Dermis blood vessel endothelial cell (primary cell): Measurements from ENCODE around the gene DERL2. TPM values are rescaled to one million over a fixed set of nuclear protein-coding genes. Genes with fewer than 3 reads are reported as not detected.
A peak's percentile ranks its signal among the peaks of the same experiment; 100 is the strongest.

ENCODE experiments used
- DNase-seq: peaks from one replicate; pipeline ENCODE4 v3.0.0; 2010
- total RNA-seq: library from RNA; depleted of rRNA; stranded (reverse); fragments of >200 nt; gene quantifications from 2 replicates; pipeline ENCODE4 v1.2.3, GENCODE V29; 2014

Gene DERL2
- total RNA-seq, 1 donor from 2014 or later: 25.0 TPM

- DNase-seq: peak; percentile 72
These were observed 14.8 kb upstream of the DERL2 start for GRCh38 chr17:5500589-5501391.

GRCh38 chr17:5500247-5500588 is 14.2 kb upstream of the DERL2 start:
- no peak for DNase-seq

DNA sequence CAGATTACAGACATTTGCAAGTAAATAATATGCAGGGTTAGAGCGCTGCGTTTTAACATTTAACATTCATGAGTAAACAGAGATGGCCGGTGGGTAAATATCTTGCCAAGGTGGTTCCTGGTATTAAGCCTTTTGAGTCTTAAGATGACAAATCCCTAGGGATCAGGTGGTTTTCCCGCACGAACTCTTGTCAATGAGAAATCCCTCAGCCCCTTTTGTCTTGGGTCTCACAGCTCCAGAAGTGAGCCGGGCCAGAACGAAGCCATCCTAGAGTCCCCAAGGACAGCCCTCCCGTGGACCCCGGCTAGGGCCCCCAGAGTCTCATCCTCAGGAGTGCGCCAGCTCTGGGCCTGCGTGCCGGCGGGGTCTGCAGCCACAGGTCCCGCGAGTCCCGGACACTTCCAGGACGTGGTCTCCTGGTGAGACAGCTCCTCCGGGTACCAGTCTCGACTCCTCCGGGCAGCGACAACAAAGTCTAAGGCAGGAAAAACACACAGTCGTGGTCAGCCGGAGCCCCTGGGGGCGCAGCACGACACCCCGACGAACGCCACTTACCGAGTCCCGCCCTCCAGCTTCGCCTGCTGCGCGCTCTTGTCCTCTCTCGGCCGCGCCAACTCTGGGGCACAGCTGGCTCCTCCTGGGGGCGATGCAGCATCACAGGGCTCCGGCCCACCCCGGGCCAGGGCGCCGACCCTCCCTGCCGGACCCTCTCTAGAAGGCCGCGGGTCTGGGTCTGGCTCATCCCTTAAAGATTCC is 13.7 kb upstream of the DERL2 start:
- DNase-seq: no peak

DNA sequence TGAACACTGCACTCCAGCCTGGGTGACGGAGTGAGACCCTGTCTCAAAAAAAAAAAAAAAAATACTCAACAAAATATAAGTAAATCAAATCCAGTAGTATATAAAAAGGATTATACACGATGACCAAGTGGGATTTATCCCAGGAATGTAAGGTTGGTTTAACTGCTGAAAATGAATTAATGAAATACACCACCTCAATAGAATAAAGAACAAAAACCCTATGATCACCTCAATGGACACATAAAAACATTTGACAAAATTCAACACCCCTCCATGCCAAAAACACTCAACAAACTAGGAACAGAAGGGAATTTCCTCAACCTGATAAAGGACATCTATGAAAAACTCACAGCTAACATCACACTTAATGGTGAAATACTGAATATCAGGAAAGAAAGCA is 7.0 kb upstream of the DERL2 start:
- DNase-seq: no peak

DNA sequence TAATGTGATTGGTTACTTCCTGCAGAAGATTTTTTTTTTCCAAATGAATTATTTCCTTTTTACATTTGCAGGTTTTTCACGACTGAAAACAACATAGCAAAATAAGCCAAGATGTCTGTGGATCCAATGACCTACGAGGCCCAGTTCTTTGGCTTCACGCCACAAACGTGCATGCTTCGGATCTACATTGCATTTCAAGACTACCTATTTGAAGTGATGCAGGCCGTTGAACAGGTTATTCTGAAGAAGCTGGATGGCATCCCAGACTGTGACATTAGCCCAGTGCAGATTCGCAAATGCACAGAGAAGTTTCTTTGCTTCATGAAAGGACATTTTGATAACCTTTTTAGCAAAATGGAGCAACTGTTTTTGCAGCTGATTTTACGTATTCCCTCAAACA is 2.8 kb upstream of the DERL2 start:
- no peak for DNase-seq

DNA sequence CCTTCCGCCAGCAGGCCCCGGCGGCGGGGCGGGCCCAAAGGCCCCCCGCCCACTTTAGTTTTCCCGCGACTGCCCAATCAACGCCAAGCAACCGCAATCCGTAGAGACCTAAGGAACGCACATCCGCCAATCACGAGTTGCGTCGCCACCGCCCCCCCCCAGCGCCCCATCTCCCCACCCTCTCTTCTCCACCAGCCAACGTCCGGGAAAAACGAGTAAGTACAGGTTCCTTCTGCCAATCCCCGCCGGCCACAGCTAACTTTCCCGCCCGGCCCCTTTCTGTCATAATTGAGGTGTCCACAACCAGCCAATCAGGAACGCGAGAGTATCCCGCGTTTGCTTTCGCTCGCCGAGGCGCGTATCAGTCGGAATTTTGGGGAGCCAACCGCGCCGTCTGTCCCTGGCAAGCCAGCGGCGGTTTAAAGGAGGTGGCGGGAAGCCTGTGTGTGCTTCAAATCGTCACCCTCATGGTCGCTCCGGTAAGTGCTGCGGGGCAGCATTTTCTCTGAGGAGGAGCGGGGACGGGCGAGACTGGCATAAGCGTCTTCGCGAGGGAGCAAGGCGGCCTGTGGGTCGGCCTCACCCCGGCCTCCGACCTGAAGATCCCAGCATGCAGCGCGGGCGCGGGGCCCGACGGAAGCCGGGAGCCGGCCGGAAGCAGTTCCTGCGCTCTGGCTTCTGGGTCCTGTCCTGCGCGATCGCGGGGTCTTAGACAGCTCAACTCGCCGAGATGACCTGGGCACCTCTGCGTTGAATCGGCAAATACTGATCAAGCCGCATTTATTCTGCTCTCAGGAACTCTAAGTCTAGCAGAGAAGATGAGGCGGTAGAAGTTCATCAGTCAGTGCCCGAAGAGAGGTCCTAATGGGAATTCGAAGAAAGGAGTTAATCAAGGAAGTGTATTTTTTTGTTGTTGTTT is 487 bp upstream of the DERL2 start, which contains the start of gene MIS12:
Gene MIS12, plus strand, starts transcription at position 361 of the 919 bp plus-strand sequence. CDS start 2,297 bp downstream, outside the sequence.
- peak; percentile 99 for DNase-seq

DNA sequence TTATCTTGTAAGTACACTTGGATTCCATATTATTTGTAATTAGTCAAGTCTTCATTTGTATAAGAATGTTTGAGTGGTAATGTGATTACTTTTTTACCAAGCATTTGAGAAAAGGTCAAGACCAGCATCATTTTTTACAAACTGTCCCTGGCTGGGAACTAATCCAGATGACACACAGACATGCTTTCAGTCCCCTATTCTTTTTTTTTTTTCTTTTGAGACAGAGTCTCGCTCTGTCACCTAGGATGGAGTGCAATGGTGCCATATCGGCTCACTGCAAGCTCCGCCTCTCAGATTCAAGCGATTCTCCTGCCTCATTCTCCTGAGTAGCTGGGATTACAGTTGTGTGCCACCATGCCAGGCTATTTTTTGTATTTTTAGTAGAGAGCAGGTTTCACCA is 4.5 kb downstream of the DERL2 start:
- DNase-seq: no peak

DNA sequence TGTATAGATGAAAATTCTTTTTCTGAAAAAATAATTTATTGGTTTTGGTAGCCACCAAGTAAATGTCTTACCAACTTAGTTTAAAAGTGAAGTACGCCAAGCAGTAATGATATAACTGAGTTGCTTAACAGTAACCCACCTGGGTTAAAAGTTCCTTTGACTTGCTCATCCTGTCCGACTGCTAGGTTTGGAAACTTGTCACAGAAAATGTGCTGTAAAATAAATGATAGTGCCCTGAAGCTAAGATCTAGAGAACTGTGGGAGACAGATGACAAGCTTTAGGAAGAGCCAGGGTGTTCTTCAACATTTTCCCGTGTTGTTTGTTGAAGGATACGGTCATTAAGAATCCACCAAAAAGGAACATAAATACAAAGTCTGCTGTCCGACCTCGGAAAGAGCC is 5.0 kb downstream of the DERL2 start:
- no peak for DNase-seq

GRCh38 chr17:5478992-5479391 is 7.0 kb downstream of the DERL2 start:
- no peak for DNase-seq

- DNase-seq: no peak
These were observed 12.1 kb downstream of the DERL2 start for GRCh38 chr17:5473906-5474305.

- no peak for DNase-seq
These were observed 13.5 kb downstream of the DERL2 start for GRCh38 chr17:5472511-5472910.

- DNase-seq: no peak
These were observed 17.9 kb downstream of the DERL2 start for GRCh38 chr17:5468075-5468473.

GRCh38 chr17:5467416-5467815 is 18.6 kb downstream of the DERL2 start:
- peak; percentile 11 for DNase-seq

DNA sequence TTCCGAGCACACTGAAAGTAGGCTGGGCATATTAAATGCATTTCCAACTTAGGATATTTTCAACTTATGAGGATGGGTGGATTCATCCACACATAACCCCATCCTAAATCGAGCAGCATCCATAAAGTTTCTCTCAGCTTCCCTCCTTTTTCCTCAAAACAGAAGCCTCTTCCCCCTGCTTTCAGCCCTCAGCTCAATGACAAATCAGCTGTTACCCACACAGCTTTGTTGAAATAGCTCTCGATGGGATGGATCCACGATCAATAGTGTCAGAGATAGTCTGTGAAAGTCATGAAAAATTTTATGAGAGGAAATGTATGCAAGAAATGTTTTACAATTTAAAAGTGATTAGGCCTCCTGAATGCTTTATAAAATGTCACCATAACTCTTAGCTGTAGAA is 19.7 kb downstream of the DERL2 start:
- DNase-seq: no peak

- no peak for DNase-seq
These were observed 21.1 kb downstream of the DERL2 start for GRCh38 chr17:5464717-5465507.

DNA sequence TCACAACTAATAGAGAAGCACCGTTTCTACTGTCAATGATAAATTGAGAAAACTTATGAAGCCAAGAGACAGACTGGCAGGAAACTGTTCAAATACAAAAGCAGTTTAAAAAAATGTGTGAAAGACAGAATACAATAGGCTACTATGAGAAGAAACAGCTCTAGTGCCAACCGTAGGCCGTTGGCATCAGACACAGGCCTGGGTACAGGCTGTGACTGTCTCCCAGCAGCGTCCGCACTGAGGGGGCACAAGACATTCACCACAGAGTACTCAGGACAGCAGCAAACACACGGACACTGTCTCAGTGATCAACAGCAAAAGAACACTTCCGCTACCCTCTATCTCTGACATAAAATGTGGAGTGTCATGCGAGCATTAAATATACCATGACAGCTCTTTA is 39.2 kb downstream of the DERL2 start:
- DNase-seq: no peak

DNA sequence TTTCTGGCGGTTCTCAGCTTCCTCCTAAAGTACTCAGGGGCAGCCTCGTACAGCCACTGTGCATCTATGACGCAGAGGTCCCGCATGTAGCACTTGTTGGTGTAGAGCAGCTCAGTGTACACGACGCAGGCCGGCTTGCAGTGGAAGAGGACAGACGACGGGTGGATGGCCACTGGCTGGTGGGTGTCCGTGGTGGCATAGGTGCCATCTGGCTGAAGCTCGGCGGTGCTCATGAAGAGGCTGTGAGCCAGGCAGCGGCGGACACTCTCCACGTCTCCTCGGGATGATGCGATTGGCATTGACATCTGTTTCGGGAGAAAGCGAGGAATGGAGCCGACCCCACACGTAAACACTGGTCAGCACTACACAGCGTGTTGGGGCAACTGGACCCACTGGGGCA is 41.8 kb downstream of the DERL2 start:
- no peak for DNase-seq

DNA sequence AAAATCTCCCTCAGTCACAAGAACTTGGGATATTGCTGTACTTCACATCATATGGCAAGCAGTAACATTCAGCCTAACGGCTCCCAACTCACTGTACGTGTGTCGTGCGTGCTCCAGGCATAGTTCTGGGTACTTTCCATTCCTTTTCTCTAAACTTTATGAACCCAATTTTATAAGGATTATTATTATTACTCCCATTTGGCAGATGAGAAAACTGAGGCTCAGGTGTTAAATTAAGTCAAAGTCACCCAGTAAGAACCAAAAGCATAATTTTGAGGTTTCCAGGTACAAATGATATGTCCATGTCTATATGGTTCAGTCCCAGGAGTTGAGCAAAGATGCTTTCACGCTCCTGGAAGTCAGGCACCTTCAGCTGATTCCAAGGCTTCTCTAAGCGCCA is 42.2 kb downstream of the DERL2 start:
- DNase-seq: no peak

DNA sequence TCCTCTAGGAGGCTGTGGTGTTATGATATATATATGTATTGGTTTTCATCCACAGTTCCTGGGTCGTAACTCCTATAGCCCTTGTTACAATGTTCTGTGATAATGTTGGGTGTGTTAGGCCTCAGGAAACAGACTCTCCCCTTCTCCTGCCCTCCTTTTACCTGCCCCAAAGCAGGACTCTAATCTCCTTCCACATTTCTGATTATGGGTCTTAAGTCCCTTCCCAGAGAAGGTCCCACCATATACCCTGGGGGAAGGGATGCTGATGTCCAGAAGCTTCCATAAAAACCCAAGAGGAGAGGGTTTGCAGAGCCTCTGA is 46.6 kb downstream of the DERL2 start:
- no peak for DNase-seq

GRCh38 chr17:5438716-5439445 is 47.1 kb downstream of the DERL2 start, which contains the start of gene C1QBP:
Gene C1QBP (minus strand): TSS chr17:5439155. CDS start chr17:5439073, 82 bp downstream.
- DNase-seq: peak; percentile 96

DNA sequence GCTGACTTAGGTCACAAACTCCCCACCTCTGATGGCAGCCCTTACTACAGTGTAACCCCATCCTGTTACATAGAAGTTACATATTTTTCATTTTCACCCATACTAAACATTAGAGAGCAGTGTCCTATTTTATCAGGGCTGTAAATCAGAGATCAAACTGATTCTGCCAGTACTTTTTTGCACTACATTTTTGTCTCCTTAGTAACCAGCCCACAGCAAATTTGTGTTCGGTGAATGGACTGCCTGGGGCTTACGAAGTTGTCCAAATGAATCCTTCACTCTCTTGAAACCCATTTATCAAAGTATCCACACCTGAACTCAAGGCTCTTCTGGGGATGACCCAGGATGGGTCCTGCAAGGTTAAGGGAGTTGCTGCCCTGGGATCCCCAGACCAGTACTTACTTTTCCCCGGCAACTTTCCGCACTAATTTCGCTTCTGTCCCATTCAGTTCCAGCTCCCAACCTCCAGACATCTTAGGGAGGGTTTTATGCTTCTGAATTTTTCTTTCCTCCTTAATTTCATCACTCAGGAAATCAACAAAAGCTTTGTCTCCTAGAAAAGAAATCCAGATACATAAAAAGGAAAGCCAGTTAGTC is 48.2 kb downstream of the DERL2 start:
- peak; percentile 13 for DNase-seq
